ENCODE measurements around the gene GEMIN7.

The GEMIN7 gene

GRCh38 chr19:45050036-45050435 lies 29.0 kb upstream of the GEMIN7 start:
- DNase-seq (ENCODE audit: extremely low read depth, low read depth): no peak
- H3K4me3 ChIP-seq (replicated peaks; ENCODE audit: low read depth, low read length): no peak overlapping the region
- no peak for TF ChIP-seq CTCF (IDR thresholded peaks at IDR 0.05; ENCODE audit: low read depth, low read length, missing control alignments)

DNA sequence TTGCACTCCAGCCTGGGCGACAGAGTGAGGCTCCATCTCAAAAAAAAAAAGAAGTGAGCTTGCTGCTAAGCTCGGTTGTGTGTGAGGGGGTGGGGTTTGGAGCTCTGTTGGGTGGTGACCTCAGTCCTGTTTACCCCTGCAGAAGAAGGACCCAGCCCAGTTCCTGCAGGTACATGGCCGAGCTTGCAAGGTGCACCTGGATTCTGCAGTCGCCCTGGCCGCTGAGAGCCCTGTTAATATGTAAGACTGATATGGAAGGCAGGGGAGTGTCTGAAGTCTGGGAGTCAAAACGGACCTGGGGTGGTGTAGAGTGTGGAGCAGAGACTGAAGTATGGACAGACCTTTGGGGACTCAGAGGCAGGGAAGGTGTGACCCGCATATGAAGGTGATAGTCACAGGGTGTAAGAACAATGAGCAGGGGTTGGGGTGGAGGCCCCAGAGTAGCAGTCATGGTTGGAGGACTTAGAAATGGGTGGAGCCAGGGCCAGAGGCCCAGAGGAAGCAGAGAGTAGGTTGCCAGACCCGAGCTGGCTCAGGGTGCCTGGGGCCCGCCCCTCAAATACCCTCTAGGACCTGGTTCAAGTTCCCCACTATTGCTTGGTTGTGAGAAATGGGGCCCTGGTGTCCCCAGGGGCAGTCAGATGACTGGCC lies 27.0 kb upstream of the GEMIN7 start:
- no peak overlapping the region for H3K4me3 ChIP-seq (replicated peaks; ENCODE audit: low read depth, low read length)
- no peak for DNase-seq (ENCODE audit: extremely low read depth, low read depth)
- TF ChIP-seq CTCF (IDR thresholded peaks at IDR 0.05; ENCODE audit: low read depth, low read length, missing control alignments): no peak

GRCh38 chr19:45056831-45057230 lies 22.2 kb upstream of the GEMIN7 start:
- no peak for TF ChIP-seq CTCF (IDR thresholded peaks at IDR 0.05; ENCODE audit: low read depth, low read length, missing control alignments)
- DNase-seq (ENCODE audit: extremely low read depth, low read depth): no peak
- H3K4me3 ChIP-seq (replicated peaks; ENCODE audit: low read depth, low read length): no peak overlapping the region

DNA sequence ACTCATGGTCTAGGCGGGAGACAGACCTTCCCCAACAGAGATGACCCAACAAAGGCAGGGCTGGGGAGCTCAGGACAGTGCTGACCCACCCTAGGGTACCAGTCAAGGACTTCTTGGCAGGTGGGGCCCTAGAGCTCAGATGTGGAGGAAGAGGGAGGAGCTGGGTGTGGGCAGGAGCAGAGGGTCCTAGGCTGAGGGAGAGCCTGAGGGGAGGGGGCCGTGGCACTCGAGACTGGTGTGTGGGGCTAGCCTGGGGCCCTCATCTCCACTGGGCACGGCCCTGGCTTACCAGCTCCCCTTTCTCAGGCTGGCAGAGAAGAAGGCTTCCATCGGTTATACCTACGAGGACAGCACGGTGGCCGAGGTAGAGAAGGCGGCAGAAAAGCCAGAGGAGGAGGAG lies 21.6 kb upstream of the GEMIN7 start:
- DNase-seq (ENCODE audit: extremely low read depth, low read depth): no peak
- H3K4me3 ChIP-seq (replicated peaks; ENCODE audit: low read depth, low read length): no peak overlapping the region
- TF ChIP-seq CTCF (IDR thresholded peaks at IDR 0.05; ENCODE audit: low read depth, low read length, missing control alignments): no peak

GRCh38 chr19:45058622-45059159 lies 20.4 kb upstream of the GEMIN7 start:
- no peak for DNase-seq (ENCODE audit: extremely low read depth, low read depth)
- H3K4me3 ChIP-seq (replicated peaks; ENCODE audit: low read depth, low read length): no peak overlapping the region
- TF ChIP-seq CTCF (IDR thresholded peaks at IDR 0.05; ENCODE audit: low read depth, low read length, missing control alignments): no peak

DNA sequence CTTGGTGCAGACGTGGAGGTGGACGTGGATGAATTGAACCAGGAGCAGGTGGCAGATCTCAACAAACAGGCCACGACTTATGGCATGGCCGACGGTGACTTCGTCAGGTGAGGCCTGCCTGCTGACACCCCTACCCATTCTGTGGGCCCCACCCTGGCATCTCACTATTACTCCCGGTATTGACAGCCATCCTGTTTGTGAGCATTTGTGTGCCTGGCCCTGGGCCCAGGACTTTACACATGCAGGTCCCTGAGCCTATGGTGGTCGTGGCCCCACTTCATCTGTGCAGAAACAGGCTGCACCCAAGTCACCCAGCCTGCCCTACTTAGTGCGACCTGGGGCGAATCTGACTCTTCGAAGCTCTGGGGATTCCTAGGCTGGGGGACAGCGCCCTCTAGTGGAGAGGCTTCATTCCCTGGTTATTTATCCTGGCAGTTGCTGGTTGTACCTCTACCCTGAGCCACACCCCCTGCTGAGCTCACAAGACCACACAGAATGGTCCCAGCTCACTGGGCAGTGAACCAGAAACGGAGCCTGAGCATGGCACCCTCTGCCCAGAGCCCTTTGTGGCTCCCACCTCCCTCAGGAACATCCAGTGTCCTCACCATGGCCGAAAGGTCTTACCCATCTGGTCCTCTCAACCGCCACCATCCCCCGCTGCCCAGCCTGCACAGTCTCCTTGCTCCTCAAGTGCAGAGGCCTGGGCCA lies 19.6 kb upstream of the GEMIN7 start:
- no peak overlapping the region for H3K4me3 ChIP-seq (replicated peaks; ENCODE audit: low read depth, low read length)

More for the DNA sequence above, 19.6 kb upstream of the GEMIN7 start:
- peak; percentile 93 for TF ChIP-seq CTCF (IDR thresholded peaks at IDR 0.05; ENCODE audit: low read depth, low read length, missing control alignments)
- DNase-seq (ENCODE audit: extremely low read depth, low read depth): peak; percentile 63
